PC-9 (cell line): ENCODE data around the gene SLC22A4. TPM values are rescaled to one million over a fixed set of nuclear protein-coding genes. Genes with fewer than 3 reads are reported as not detected.

Source experiments
- BruUV-seq: library from RNA; stranded (reverse); fragments of 400-500 nt; replicated peaks from 2 replicates; lab custom pipeline; 2021; lab: Mats Ljungman, UMichigan
- CTCF ChIA-PET: fragments of 300-600 bp; sonication (Branson Sonifier 250); formaldehyde crosslinking; loops from one replicate; lab custom pipeline; 2022; ENCODE audit warnings: antibody characterized with exemption; lab: Charles Lee
- POLR2A ChIA-PET: fragments of 300-600 bp; sonication (Branson Sonifier 250); formaldehyde crosslinking; loops from one replicate; lab custom pipeline; 2022; ENCODE audit warnings: antibody characterized with exemption; ENCODE audit not compliant: unreplicated experiment; lab: Charles Lee
- DNase-seq, 2 experiments: peaks; one replicate each; pipeline versions ENCODE4 v3.0.0 to v3.0.0-alpha.2; 2015 to 2022; ENCODE audit warnings: mixed read lengths in 1 of 2
- H2AFZ ChIP-seq: fragments of 200-600 bp; sonication (generic); 2 replicates; pipeline ENCODE4 v1.8.1; 2017; ENCODE audit warnings: antibody characterized with exemption
- H3F3A ChIP-seq: fragments of 200-600 bp; sonication (generic); 2 replicates; pipeline ENCODE4 v1.8.1; 2017; ENCODE audit warnings: antibody characterized with exemption, mild to moderate bottlenecking, low read depth; ENCODE audit not compliant: insufficient read depth
- H3K27ac ChIP-seq: fragments of 200-600 bp; sonication (generic); 2 replicates; pipeline ENCODE4 v1.6.1; 2016; ENCODE audit warnings: mixed run types
- H3K27me3 ChIP-seq: fragments of 200-600 bp; sonication (generic); 2 replicates; pipeline ENCODE4 v1.6.1; 2016; ENCODE audit warnings: low read depth, mixed run types; ENCODE audit not compliant: insufficient read depth
- H3K36me3 ChIP-seq: fragments of 200-600 bp; sonication (generic); 2 replicates; pipeline ENCODE4 v1.6.1; 2016; ENCODE audit warnings: low read depth, mixed run types
- H3K4me1 ChIP-seq: fragments of 200-600 bp; sonication (generic); replicated peaks from 2 replicates; pipeline ENCODE4 v1.6.1; 2016; ENCODE audit warnings: mixed run types; ENCODE audit not compliant: insufficient read depth
- H3K4me2 ChIP-seq: fragments of 200-600 bp; sonication (generic); 2 replicates; pipeline ENCODE4 v1.6.1; 2017; ENCODE audit warnings: mixed run types
- H3K4me3 ChIP-seq: fragments of 200-600 bp; sonication (generic); 2 replicates; pipeline ENCODE4 v1.6.1; 2016; ENCODE audit warnings: mixed run types
- H3K79me2 ChIP-seq: fragments of 200-600 bp; sonication (generic); 2 replicates; pipeline ENCODE4 v1.6.1; 2017; ENCODE audit warnings: low read depth, mixed run types
- H3K9me2 ChIP-seq: fragments of 200-600 bp; sonication (generic); 2 replicates; pipeline ENCODE4 v1.8.1; 2017; ENCODE audit warnings: mild to moderate bottlenecking; ENCODE audit not compliant: insufficient read depth
- H3K9me3 ChIP-seq: fragments of 200-600 bp; sonication (generic); 2 replicates; pipeline ENCODE4 v1.8.1; 2016; ENCODE audit warnings: low read depth; ENCODE audit not compliant: insufficient read depth
- H4K20me1 ChIP-seq: fragments of 200-600 bp; sonication (generic); 2 replicates; pipeline ENCODE4 v1.8.1; 2017; ENCODE audit not compliant: insufficient read depth
- CTCF ChIP-seq: fragments of 200-600 bp; sonication (generic); conservative IDR thresholded peaks from 2 replicates; pipeline ENCODE4 v1.6.1; 2017; ENCODE audit warnings: mixed run types, antibody characterized with exemption, mild to moderate bottlenecking, moderate library complexity
- EZH2 ChIP-seq: fragments of 200-600 bp; sonication (generic); IDR thresholded peaks from 2 replicates; pipeline ENCODE4 v1.8.0; 2017; ENCODE audit warnings: antibody characterized with exemption, low read depth
- intact Hi-C: fragments of 100-400 bp; cut with micrococcal nuclease; formaldehyde crosslinking; loops from one replicate; pipeline ENCODE4 v1.10.0; 2022; ENCODE audit not compliant: unreplicated experiment
- total RNA-seq: library from RNA; stranded (reverse); gene quantifications from 2 replicates; pipeline ENCODE4 v1.2.3, GENCODE V29; 2021

SLC22A4 gene
- total RNA-seq, 1 experiment from 2014 or later, result 4.2 TPM

- no peaks in the 10 kb centered on the region for H3K4me1 ChIP-seq
- TF ChIP-seq EZH2 (no peak), CTCF (no peak)
- H2AFZ ChIP-seq, result no peak overlapping the region
- no peak overlapping the region for H3K27ac ChIP-seq
- no peaks in the 10 kb centered on the region for H3K9me2 ChIP-seq
- POLR2A ChIA-PET, result interaction anchor here (0.6 kb wide), 1 partner anchor 89 kb away, joined by 9 read pairs; no protein-coding TSS in a partner anchor
- no TSS peak for BruUV-seq
- H3K9me3 ChIP-seq, result no peaks in the 10 kb centered on the region
- no peaks in the 10 kb centered on the region for H4K20me1 ChIP-seq
- CTCF ChIA-PET, result interaction anchor here (0.8 kb wide), 1 partner anchor 38 kb away, joined by 3 read pairs; no protein-coding TSS in a partner anchor
- no peaks in the 10 kb centered on the region for H3F3A ChIP-seq
- H3K4me2 ChIP-seq, result no peak overlapping the region
- H3K4me3 ChIP-seq, result no peak overlapping the region
- H3K27me3 ChIP-seq, result no peaks in the 10 kb centered on the region
- no peaks in the 10 kb centered on the region for H3K36me3 ChIP-seq
- H3K79me2 ChIP-seq, result no peaks in the 10 kb centered on the region
- no peak for DNase-seq
- intact Hi-C loops, result no loop called here
Observed at GRCh38 chr5:132275367-132276220, 18.6 kb upstream of the SLC22A4 start.

GRCh38 chr5:132277256-132277655 lies 16.9 kb upstream of the SLC22A4 start:
- no peaks in the 10 kb centered on the region for H3F3A ChIP-seq
- no peak for TF ChIP-seq EZH2
- no peak for TF ChIP-seq CTCF
- no peaks in the 10 kb centered on the region for H3K4me1 ChIP-seq
- no peaks in the 10 kb centered on the region for H3K79me2 ChIP-seq
- no peaks in the 10 kb centered on the region for H3K36me3 ChIP-seq
- no peak for DNase-seq
- intact Hi-C loops, result no loop called here
- H3K9me3 ChIP-seq, result no peaks in the 10 kb centered on the region
- no peak overlapping the region for H3K27ac ChIP-seq
- no peaks in the 10 kb centered on the region for H4K20me1 ChIP-seq
- POLR2A ChIA-PET, result no interaction called here
- H3K4me3 ChIP-seq, result no peak overlapping the region
- CTCF ChIA-PET, result no interaction called here
- no peak overlapping the region for H3K4me2 ChIP-seq
- no peaks in the 10 kb centered on the region for H3K27me3 ChIP-seq
- no peaks in the 10 kb centered on the region for H3K9me2 ChIP-seq
- no TSS peak for BruUV-seq
- no peak overlapping the region for H2AFZ ChIP-seq

GRCh38 chr5:132277971-132278853 lies 16.0 kb upstream of the SLC22A4 start:
- Histone ChIP-seq H4K20me1 (no peaks in the 10 kb centered on the region), H3K27ac (no peak overlapping the region), H3K4me1 (no peaks in the 10 kb centered on the region), H3K9me2 (no peaks in the 10 kb centered on the region), H3K36me3 (no peaks in the 10 kb centered on the region), H3K4me3 (no peak overlapping the region), H2AFZ (no peak overlapping the region), H3K4me2 (no peak overlapping the region), H3F3A (no peaks in the 10 kb centered on the region), H3K9me3 (no peaks in the 10 kb centered on the region), H3K79me2 (no peaks in the 10 kb centered on the region), H3K27me3 (no peaks in the 10 kb centered on the region)
- BruUV-seq, result no TSS peak
- POLR2A ChIA-PET, result no interaction called here
- intact Hi-C loops, result no loop called here
- TF ChIP-seq EZH2 (no peak), CTCF (no peak)
- CTCF ChIA-PET, result no interaction called here
- no peak for DNase-seq
